Measurements from ENCODE around the gene RASGRP2.
"Not testable (repeated sequence)": the region's sequence is repeated elsewhere in the genome, so short reads cannot be mapped to it uniquely, and the experiment has no call there.

The RASGRP2 gene

GRCh38 chr11:64718084-64718779, 25.7 kb downstream of the RASGRP2 start:
- FAIRE-seq: no peak

DNA sequence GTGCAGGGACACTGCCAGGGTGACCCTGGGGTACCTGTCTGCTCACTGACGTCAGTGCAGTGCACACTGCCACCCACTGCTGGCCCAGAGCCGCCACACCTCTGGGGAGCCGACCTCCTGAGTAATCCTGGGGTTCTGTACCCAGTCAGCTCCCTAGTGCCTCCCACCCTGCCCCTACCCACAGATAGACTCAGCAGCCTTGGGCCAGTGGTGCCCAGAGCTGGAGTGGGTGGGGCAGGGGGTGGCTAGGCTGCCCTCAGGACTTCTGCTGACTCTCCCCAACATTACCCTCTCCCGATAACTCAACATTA, 26.7 kb downstream of the RASGRP2 start:
- no peak for FAIRE-seq

- FAIRE-seq: no peak
Observed at GRCh38 chr11:64716473-64717267, 27.3 kb downstream of the RASGRP2 start.

GRCh38 chr11:64715756-64716472, 28.0 kb downstream of the RASGRP2 start:
- FAIRE-seq: no peak

DNA sequence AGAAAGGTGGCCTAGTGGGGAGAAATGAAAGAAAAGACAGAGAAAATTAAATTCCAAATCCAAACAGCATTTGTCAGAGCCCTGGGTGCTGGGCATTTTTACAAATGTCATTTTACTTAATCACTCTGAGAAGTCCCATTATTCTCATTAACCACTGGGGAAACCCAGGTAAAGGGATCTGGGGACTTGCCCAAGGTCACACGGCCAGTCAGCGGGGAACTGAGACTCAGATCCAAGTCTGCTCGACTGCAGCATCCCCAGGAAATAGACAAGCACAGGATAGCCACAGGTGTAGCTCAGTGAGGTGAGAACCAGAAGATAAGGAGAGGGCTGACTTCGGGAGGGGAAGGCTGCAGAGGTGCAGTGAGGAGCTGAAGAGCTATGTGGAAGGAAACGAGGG, 28.8 kb downstream of the RASGRP2 start:
- FAIRE-seq: no peak

DNA sequence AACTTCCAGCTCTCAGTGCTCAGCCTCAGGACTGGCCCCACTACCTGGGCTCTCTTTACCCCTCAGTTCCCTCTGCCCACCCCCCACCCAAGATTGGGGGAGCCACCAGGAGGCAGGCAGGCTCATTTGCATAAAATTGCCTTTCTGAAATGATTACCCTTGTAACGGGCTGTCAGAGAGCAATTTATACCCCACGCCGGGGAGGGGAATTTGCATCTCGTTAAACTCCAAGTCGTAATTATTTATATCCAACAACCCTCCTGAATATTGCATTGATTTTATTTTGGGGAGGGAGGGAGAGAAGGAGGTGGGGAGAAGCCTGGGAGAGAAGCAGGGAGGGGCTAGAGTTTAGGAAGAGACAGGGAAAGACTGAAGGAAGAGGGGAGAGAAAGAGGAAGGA, 29.3 kb downstream of the RASGRP2 start:
- FAIRE-seq: no peak

DNA sequence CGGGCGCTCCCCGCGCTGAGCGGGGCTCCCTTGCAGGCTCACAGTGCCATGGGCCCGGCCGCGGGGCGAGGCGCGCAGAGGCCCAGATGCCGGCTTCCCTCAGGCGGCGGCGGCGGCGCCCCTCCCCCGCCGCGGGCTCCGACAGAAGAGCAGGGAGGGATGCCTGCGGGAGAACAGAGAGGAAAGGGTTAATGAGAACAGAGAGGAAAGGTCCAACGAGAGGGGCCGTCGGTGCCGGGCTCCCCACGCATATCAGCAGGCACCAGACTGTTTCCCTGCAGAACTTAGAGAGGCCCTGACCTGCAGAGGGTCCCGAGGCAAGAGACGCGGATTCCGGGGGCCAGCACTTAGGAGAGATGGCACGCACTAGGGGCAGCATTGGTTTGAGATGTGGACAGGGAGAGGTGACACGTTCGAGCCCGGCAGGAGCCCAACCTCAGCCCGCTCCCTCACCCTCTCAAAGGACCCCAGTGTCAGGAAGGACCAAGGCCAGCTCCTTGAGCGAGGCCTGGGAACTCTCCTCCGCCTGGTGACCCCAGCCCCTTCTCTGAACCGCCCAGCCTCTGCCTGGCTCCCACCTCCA, 30.1 kb downstream of the RASGRP2 start:
- FAIRE-seq: no peak

GRCh38 chr11:64713016-64713707, 30.8 kb downstream of the RASGRP2 start:
- FAIRE-seq: no peak

DNA sequence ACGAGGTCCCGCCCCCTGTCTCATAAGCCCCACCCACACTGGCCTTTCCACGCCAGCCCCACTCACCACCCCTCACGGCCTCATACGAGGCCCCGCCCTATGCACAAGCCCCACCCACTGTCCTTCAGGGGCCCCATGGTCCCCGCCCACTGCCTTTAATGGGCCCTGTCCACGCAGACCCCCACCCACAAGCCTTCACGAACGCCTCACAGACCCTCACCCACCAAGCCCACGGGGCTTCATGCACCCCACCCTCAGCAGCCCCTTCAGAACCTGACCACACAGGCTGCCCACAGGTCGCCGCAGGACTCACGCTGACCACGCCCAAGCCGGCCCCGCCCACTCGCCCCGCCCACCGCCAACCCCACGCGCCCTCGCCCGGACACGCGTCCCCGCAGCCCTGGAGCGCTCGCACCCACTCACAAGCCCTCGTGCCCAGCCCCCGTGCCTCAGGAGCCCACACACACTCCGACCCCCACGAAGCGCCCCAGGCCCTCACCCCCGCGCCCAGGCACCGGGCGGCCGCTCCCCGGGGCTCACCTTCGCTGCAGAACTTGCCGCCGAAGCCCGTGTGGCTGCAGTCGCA, 31.4 kb downstream of the RASGRP2 start:
- FAIRE-seq: no peak

- FAIRE-seq: no peak
Observed at GRCh38 chr11:64711956-64712362, 32.0 kb downstream of the RASGRP2 start.

- no peak for FAIRE-seq
Observed at GRCh38 chr11:64711138-64711955, 32.6 kb downstream of the RASGRP2 start.

DNA sequence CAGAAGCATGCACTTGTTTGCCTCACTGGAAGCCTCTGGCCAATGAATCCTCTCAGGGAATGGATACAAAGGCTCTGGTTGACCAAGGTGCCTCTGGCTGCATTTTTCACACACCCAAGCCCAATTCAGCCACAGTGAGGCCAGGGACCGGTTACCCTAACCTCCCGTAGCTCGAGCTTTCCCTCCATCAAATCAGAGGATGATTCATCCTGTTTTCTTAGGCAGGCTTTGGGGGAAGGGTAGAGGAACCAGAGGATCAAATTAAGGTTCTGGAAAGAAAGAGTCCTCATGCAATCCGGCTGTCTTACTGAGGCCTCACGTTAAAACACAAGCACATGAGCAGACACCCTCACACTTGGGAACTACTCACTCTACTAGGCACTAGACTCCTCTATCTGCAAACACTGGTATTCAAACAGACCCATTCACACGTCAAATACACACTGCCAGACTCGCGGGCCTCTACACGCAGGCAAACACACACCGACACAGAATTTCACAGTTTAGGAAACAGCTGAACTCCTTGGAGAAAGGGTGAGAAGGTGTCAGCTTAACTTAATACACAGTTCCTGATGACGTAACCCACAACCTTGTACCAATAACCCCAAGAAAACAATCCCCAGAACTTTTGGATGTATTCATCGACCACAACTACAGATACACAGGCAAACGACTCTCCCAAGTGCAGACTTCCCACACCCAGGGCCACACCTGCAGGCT, 33.4 kb downstream of the RASGRP2 start:
- no peak for FAIRE-seq

DNA sequence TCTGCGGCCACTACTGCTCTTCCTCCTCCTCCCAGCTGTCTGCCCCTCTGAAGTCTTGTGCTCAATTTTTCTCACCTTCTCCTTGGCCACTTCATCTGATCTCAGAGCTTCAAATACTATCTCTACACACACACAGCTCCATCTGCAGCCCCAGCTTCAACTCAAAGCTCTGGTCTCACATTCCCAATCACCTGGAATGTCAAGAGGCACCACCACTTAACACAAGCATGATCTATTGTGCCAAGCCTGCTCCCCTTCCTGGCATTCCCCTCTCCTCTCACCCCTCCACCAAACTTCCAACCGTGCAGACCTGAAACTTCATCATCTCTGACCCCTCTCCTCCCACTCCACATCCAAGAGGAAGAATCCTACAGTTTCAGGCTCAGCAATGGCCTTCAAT, 38.4 kb downstream of the RASGRP2 start:
- no peak for FAIRE-seq

GRCh38 chr11:64703048-64703447, 40.9 kb downstream of the RASGRP2 start:
- FAIRE-seq: no peak

GRCh38 chr11:64701956-64702355, 42.0 kb downstream of the RASGRP2 start:
- FAIRE-seq: not testable (repeated sequence)

- no peak for FAIRE-seq
Observed at GRCh38 chr11:64698427-64698826, 45.5 kb downstream of the RASGRP2 start.

GRCh38 chr11:64697663-64698375, 46.1 kb downstream of the RASGRP2 start:
- FAIRE-seq: no peak

DNA sequence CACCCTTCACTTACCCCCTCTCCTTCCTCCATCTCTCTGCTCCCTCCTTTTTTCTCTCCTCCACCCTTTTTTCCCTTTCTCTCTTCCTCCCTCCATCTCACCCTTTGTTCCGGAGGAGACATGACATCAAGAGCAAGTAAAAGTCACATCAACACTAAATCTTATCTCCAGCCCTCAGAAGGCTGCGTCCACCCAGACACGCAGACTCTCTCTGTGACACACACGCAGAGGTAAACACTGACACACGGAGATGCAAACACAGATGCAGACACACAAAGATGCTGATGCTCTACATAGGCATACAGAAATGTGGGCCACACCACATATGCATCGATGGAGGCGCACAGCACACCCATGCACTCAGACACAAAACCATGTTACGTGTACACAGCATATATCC, 47.9 kb downstream of the RASGRP2 start:
- no peak for FAIRE-seq

GRCh38 chr11:64695548-64695947, 48.4 kb downstream of the RASGRP2 start:
- FAIRE-seq: no peak

DNA sequence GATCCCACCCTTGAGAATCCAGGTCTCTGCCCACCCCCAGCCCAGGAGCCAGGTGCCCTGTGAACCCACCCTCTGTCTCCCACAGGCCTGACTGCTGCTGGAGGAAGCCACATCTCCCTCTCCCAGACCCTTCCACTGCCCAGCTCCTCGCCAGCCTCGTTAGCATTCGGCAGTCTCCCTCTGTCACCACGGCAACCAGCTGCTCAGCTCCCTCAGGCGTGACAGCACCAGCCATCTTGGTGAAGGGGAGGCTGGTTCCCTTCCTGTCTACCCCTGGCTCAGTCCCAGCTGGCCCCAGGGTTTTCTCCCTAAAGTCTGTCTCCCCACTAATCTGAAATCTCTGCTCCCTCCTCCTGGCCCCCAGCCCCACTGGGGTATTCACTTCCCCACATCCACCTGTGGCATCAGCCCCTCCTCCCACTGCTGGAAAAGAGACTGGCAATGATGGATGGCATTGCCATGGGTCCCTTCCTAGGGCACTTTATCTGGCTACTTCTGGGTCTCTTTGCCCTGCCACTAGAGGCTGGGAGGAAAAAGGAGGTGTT, 49.0 kb downstream of the RASGRP2 start:
- FAIRE-seq: no peak

Data from endometrium (tissue), 2 donors.